GM12872 (cell line): Measurements from ENCODE around the gene CDH8.
A peak's percentile ranks its signal among the peaks of the same experiment; 100 is the strongest.

Source experiments
- TF ChIP-seq, protein P1 (sequence below): IDR thresholded peaks from 3 replicates; pipeline ENCODE4 v1.5.1; 2011; ENCODE audit warnings: low read depth, mild to moderate bottlenecking, low read length, moderate library complexity; ENCODE audit not compliant: insufficient read depth

The CDH8 gene

DNA sequence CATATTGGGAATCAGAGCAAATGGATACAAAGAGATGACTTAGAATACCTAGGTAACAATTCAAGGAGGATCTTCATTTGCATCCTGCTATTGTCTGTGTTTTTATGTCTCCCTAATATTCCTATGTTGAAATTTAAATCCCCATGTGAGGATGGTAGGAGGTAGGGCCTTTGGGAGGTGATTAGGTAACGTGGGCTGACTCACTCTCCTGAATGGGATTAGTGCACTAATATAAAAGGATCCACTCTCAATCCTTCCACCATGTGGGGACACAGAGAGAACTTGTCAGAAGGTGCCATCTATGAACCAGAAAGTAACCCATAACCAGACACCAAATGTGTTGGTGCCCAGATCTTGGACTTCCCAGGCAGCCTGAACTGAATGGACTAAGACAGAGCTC is 83.4 kb downstream of the CDH8 start:
- TF ChIP-seq, protein P1, sequence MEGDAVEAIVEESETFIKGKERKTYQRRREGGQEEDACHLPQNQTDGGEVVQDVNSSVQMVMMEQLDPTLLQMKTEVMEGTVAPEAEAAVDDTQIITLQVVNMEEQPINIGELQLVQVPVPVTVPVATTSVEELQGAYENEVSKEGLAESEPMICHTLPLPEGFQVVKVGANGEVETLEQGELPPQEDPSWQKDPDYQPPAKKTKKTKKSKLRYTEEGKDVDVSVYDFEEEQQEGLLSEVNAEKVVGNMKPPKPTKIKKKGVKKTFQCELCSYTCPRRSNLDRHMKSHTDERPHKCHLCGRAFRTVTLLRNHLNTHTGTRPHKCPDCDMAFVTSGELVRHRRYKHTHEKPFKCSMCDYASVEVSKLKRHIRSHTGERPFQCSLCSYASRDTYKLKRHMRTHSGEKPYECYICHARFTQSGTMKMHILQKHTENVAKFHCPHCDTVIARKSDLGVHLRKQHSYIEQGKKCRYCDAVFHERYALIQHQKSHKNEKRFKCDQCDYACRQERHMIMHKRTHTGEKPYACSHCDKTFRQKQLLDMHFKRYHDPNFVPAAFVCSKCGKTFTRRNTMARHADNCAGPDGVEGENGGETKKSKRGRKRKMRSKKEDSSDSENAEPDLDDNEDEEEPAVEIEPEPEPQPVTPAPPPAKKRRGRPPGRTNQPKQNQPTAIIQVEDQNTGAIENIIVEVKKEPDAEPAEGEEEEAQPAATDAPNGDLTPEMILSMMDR, result no peak

DNA sequence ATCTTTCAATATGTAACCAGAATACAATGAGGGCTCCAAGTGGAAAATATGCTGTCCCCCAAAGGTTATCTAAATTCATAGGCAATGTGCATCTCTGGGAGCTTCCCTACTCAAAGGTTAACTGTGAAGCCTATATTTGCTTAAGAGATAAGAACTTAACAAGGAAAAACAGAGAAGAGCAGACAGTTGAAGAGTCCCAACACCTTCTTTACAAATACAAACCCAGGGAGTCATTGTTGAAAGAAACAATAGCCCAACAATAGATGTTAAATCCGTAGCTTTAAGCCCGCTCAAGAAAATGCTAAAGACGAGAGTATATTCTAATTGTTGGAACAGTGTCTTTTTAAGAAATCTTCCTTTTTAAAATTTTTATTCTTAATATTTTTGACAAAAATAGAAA is 87.8 kb downstream of the CDH8 start:
- TF ChIP-seq, protein P1, result no peak

DNA sequence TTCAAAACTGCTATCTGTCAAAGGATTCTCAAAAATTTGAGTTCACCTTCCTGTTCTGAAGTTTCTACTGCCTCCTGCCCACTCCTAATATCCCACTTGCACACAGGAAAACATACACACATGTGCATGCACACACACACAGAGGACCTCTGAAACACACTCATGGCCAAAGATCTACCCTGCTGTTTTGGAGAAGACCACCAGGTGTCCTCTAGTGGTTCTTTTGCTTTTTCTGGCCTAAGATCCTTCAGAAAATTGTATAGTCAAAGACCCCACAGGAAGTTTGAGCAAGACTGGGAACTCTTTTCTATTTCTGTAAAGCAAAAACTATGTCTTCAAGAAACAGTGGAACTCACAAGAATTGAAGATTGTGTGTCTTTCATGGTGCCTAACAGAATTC is 90.2 kb downstream of the CDH8 start:
- TF ChIP-seq, protein P1, result no peak

DNA sequence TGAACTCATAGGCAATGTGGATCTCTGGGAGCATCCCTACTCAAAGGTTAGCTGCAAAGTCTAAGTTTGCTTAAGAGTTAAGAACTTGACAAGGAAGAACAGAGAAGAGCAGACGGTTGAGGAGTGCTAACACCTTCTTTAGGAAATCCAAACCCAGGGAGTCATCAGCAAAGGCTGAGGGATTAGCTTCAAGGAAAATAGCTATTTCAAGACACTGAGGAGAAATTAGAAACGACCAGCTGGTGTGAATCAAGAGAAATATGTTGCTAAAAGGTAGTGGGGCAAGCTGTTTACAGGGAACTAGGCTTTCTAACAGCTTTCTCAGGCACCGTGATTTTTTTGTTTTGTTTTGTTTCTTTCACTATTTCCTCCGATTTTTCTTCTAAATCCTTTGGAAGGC is 90.7 kb downstream of the CDH8 start:
- TF ChIP-seq, protein P1, result no peak

DNA sequence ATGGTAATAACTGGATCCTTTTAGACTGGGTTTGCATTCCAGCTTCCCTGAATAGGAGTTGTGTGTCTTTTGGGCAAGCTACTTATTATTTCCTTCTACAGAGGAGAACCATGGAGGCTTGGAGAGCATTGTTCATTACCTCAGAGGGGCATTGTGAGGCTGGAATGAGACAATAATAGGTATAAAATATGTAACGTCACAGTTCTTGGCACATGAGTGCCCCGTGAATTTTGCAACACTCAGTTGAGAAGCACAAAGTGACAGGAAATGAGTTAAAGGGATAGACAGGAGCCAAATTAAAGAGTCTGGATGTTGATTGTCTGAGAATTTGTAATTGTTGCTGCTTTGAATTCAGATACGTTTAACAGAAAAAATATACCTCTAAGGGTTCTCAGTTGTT is 92.2 kb downstream of the CDH8 start:
- TF ChIP-seq, protein P1, result no peak

DNA sequence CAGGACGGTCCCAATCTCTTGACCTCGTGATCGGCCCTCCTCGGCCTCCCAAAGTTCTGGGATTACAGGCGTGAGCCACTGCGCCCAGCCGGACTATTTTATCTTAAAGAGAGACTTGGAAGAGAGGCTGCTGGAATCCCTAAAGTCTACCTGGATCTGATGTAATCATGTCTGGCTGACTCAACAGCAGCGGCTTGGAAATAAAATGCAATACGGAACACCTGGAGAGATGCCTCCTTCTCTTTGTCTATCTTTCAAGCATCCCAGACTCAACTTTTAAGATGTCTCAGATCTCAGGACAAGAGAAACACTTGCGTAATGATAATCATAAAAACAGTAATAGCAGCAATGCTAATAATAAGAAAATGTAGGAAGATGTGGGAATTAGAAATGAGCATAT is 95.6 kb downstream of the CDH8 start:
- TF ChIP-seq, protein P1, result no peak

DNA sequence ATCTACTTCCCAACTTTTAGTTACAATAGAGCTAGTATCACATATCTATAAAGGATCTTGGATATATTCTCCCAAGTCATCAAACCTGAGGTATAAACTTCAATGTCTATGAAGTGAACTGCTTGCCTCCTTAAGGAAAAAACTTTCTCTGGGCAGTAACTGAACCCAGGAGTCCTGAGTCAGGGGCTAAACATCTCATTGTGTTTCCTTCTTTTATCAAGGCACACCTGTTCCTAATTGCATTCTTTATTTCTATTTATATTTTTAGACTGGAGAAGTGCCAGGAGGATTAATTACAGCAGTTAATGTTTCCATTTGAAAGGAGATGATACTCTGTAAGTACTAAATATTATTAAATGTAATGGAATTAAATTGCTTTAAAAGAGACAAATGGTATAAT is 98.6 kb downstream of the CDH8 start:
- TF ChIP-seq, protein P1, result no peak

DNA sequence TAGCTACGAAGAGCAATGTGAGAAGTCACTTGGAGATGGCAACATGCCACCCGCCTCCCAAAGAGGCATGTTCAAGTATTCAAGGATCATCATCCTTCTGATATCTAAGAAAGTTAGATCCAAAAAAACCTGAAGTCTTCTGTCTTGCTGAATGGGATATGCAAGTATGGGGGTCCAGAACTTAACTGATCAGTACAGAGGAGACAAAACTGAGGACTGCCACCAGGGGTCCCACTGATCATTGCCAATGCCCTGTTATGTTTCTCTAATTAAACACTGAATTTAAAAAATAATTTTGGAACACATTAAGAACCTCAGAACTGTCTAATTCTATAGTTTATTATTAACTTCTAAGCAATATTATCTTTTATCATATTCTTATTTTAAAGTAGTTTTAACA is 99.7 kb downstream of the CDH8 start:
- TF ChIP-seq, protein P1, result 0 out of 3 replicates have a peak, but pooled peaks have one; percentile 15
